Natural killer cell (primary cell): Measurements from ENCODE around the gene TNS4. TPM values are rescaled to one million over a fixed set of nuclear protein-coding genes. Genes with fewer than 3 reads are reported as not detected.
"Not testable (repeated sequence)": the region's sequence is repeated elsewhere in the genome, so short reads cannot be mapped to it uniquely, and the experiment has no call there.

ENCODE experiments used
- ATAC-seq, 3 donors: fragments of 150-1000 bp in 2 of 3; fragments of 200-7000 bp in 1 of 3; cut with Tn5 transposase; 1 replicate in 1 of 3; 2 replicates in 2 of 3; pipeline ENCODE4 v1.10.0; 2021; ENCODE audit warnings: mild to moderate bottlenecking in 2 of 3, moderate library complexity in 2 of 3
- DNase-seq, 2 donors: peaks; one replicate each; pipeline versions ENCODE4 v3.0.0 to v3.0.0-alpha.2; 2013 to 2021; ENCODE audit warnings: mixed read lengths in 1 of 2
- H3K27ac ChIP-seq: one replicate; pipeline ENCODE4 v1.5.1; 2013; ENCODE audit warnings: mild to moderate bottlenecking, low read length
- H3K27me3 ChIP-seq: one replicate; pipeline ENCODE4 v1.6.1; 2013; ENCODE audit warnings: low read length; ENCODE audit not compliant: control insufficient read depth, insufficient read depth
- H3K36me3 ChIP-seq: one replicate; pipeline ENCODE4 v1.6.1; 2013; ENCODE audit warnings: low read length; ENCODE audit not compliant: control insufficient read depth, insufficient read depth
- H3K4me1 ChIP-seq: one replicate; pipeline ENCODE4 v1.6.1; 2013; ENCODE audit warnings: low read length; ENCODE audit not compliant: control insufficient read depth, insufficient read depth
- H3K4me3 ChIP-seq: one replicate; pipeline ENCODE4 v1.5.1; 2013; ENCODE audit warnings: low read length
- H3K9me3 ChIP-seq: one replicate; pipeline ENCODE4 v1.6.1; 2013; ENCODE audit warnings: low read length; ENCODE audit not compliant: control insufficient read depth, insufficient read depth
- H3K27ac Mint-ChIP-seq, 2 donors: one replicate each; pipeline ENCODE4 v1.8.0; 2022; ENCODE audit warnings: mild to moderate bottlenecking in 2 of 2, mixed read lengths in 2 of 2, moderate library complexity in 1 of 2
- H3K27me3 Mint-ChIP-seq, 2 donors: one replicate each; pipeline ENCODE4 v1.8.0; 2022; ENCODE audit warnings: low read depth in 2 of 2, mixed read lengths in 2 of 2
- H3K36me3 Mint-ChIP-seq: one replicate; pipeline ENCODE4 v1.8.0; 2022; ENCODE audit warnings: mixed read lengths
- H3K4me1 Mint-ChIP-seq, 2 donors: one replicate each; pipeline ENCODE4 v1.8.0; 2022; ENCODE audit warnings: mixed read lengths in 2 of 2
- H3K4me3 Mint-ChIP-seq: one replicate; pipeline ENCODE4 v1.8.0; 2022; ENCODE audit warnings: mild to moderate bottlenecking, moderate library complexity, mixed read lengths
- H3K9me3 Mint-ChIP-seq, 2 donors: one replicate each; pipeline ENCODE4 v1.8.0; 2022; ENCODE audit warnings: mixed read lengths in 2 of 2
- WGBS: methylation state at CpG from one replicate; pipeline ENCODE4 v1.1.7; 2013; ENCODE audit warnings: missing lambda C conversion rate; ENCODE audit not compliant: insufficient coverage; 5-methylcytosine and 5-hydroxymethylcytosine counted together
- intact Hi-C: fragments of 100-400 bp; cut with micrococcal nuclease; formaldehyde crosslinking; loops from one replicate; pipeline ENCODE4 v1.14.2; 2022
- total RNA-seq, 4 donors: library from RNA; stranded (reverse); fragments of 120-200 nt in 1 of 4; gene quantifications; one replicate each; pipeline versions ENCODE4 v1.2.3 to v1.2.4, GENCODE V29; 2013 to 2022
- TF ChIP-seq, protein P1 (sequence below): fragments of 200-600 bp; IDR thresholded peaks from one replicate; pipeline ENCODE4 v1.8.0; 2022; ENCODE audit warnings: antibody characterized with exemption

Gene TNS4
- total RNA-seq, 3 donors from 2014 or later (not counting 1 experiment from before 2014, with no cell fraction given), result 0.65 to 1.8 (median 0.94) TPM

DNA sequence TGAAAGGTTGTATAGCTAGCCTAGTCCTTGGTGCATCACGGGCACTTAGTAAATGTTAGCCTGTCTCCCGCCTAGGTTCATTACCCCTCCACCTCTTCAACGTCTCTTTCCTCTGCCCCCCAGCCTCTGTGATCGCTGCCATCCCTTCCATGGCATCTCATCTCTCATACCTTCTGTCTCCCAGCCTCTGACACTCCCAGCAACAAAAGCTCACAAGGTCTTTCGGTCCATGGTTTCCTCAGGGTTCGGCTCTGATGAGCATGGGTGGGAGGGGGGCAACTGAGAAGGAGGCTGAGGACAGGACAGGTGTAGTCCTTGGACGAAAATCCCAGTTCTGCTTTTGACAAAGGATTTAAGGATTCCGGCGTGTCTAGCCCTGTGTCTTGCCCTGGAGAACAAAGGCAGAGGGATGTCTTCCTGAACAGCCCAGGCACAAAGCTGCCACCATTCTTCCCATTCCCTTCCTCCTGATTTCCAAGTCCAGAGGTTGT, 47.1 kb upstream of the TNS4 start:
- intact Hi-C loops, result no loop called here
- DNase-seq (peak in 1 of 2 donors; percentile 35), ATAC-seq (no peak)
- TF ChIP-seq, protein P1, sequence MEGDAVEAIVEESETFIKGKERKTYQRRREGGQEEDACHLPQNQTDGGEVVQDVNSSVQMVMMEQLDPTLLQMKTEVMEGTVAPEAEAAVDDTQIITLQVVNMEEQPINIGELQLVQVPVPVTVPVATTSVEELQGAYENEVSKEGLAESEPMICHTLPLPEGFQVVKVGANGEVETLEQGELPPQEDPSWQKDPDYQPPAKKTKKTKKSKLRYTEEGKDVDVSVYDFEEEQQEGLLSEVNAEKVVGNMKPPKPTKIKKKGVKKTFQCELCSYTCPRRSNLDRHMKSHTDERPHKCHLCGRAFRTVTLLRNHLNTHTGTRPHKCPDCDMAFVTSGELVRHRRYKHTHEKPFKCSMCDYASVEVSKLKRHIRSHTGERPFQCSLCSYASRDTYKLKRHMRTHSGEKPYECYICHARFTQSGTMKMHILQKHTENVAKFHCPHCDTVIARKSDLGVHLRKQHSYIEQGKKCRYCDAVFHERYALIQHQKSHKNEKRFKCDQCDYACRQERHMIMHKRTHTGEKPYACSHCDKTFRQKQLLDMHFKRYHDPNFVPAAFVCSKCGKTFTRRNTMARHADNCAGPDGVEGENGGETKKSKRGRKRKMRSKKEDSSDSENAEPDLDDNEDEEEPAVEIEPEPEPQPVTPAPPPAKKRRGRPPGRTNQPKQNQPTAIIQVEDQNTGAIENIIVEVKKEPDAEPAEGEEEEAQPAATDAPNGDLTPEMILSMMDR, result no peak
- Histone ChIP-seq H3K4me3 (no peak overlapping the region), H3K4me1 (peaks cover 72% of the 10 kb centered on the region), H3K36me3 (no peaks in the 10 kb centered on the region), H3K27ac (no peak overlapping the region), H3K27me3 (peaks cover 1% of the 10 kb centered on the region), H3K9me3 (no peaks in the 10 kb centered on the region)
- H3K27me3 Mint-ChIP-seq, result peaks cover 4 to 14% of the 10 kb centered on the region in 2 donors
- no peak overlapping the region for H3K27ac Mint-ChIP-seq
- 93% methylated on average over 9 of the region's 9 CpGs for WGBS
- H3K4me3 Mint-ChIP-seq, result no peak overlapping the region
- H3K36me3 Mint-ChIP-seq, result no peaks in the 10 kb centered on the region
- no peaks in the 10 kb centered on the region for H3K9me3 Mint-ChIP-seq
- H3K4me1 Mint-ChIP-seq, result peaks cover 6 to 14% of the 10 kb centered on the region in 2 donors

DNA sequence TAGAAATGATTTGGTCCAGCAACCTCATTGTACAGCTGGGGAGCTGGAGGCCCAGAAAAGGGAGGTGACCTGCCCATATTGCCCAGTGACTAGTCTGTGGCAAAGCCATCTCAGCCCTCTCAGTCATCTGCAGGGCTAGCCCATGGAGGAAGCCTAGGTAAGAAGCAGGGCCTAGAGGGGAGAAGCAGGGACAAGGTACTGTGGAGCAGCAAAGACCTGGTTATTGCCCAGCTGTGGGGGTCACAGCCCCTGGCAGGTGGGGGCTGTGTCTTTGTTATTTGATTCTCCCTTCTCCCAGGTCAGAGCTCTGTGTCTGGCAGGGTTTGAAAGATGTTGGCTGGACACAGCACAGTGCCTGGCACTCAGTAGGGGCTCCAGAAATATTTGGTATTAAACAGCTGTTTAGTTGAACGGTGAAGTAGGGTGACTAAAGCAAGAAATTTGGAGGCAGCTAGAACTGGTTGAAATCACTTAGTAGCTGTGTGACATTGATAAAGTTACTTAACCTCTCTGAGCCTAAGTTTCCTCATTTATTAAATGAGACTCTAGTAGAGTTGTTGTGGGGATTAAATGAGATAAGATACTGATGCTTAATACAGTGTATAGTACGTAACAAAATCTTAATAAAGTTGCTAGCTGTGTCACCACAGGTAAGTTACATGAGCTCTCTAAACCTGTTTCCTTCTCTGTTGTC, 46.5 kb upstream of the TNS4 start:
- peaks cover 10 to 12% of the 10 kb centered on the region in 2 donors for H3K4me1 Mint-ChIP-seq
- no peak overlapping the region for H3K4me3 Mint-ChIP-seq
- TF ChIP-seq, protein P1, result no peak
- H3K9me3 ChIP-seq, result no peaks in the 10 kb centered on the region
- ATAC-seq, result peak in 1 of 3 donors; percentile 15
- H3K36me3 ChIP-seq, result no peaks in the 10 kb centered on the region
- H3K27ac Mint-ChIP-seq, result no peak overlapping the region
- 85% methylated on average over 2 of the region's 2 CpGs for WGBS
- H3K36me3 Mint-ChIP-seq, result no peaks in the 10 kb centered on the region
- no peak overlapping the region for H3K4me3 ChIP-seq
- H3K9me3 Mint-ChIP-seq, result no peaks in the 10 kb centered on the region
- peaks cover 72% of the 10 kb centered on the region for H3K4me1 ChIP-seq
- peak overlapping the region; percentile 12 for H3K27ac ChIP-seq
- intact Hi-C loops, result no loop called here
- DNase-seq, result no peak
- peaks cover 4 to 14% of the 10 kb centered on the region in 2 donors for H3K27me3 Mint-ChIP-seq
- peaks cover 4% of the 10 kb centered on the region for H3K27me3 ChIP-seq

DNA sequence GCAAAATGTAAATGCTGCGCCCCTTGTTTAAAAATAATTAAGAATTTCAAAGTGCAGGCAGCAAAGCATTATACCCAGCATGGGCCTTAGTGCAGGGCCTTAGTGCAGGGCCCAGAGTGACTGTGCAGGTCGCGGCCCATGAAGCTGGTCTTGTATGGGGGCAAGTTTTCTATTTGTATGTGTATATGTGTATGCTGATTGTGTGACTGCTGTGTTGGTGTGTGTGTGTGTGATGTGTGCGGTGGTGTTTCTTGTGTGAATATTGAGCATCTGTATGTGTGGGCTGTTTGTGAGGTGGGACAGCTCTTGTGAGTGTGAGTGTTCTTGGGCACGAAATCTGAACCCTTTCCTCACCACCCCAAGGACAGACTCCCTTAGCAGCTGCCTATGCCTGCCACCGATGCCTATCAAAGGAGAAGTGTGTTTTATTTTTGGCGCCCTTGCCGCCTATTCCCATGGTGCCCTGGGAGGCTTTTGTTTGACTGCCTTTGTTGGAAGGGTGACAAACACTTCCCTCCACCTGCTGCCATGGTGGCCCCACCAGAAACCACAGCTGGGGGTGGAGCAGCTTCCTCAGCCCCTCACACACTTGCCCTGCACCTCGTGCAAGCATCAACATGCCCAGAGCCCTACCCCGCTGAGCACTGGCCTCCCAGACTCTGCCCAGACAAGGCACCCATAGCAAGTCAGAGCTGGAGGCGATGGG, 45.8 kb upstream of the TNS4 start:
- Histone ChIP-seq H3K9me3 (no peaks in the 10 kb centered on the region), H3K4me3 (no peak overlapping the region), H3K4me1 (peaks cover 72% of the 10 kb centered on the region), H3K27ac (no peak overlapping the region), H3K27me3 (peaks cover 7% of the 10 kb centered on the region), H3K36me3 (no peaks in the 10 kb centered on the region)
- DNase-seq (peak; percentile 17 to 81), ATAC-seq (peak; percentile 17 to 54 (median 25))
- TF ChIP-seq, protein P1, result no peak
- Mint-ChIP-seq H3K4me1 (peaks cover 17 to 18% of the 10 kb centered on the region in 2 donors), H3K4me3 (no peak overlapping the region), H3K9me3 (no peaks in the 10 kb centered on the region), H3K36me3 (no peaks in the 10 kb centered on the region), H3K27me3 (peaks cover 8 to 14% of the 10 kb centered on the region in 2 donors), H3K27ac (no peak overlapping the region)
- 42% methylated on average over 10 of the region's 11 CpGs for WGBS
- intact Hi-C loops, result no loop called here

DNA sequence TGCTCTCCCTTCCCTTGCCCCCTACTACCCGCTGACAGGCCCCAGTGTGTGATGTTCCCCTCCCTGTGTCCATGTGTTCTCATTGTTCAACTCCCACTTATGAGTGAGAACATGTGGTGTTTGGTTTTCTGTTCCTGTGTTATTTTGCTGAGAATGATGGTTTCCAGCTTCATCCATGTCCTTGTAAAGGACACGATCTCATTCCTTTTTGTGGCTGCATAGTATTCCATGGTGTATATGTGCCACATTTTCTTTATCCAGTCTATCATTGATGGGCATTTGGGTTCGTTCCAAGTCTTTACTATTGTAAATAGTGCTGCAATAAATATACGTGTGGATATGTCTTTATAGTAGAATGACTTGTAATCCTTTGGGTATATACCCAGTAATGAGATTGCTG, 45.1 kb upstream of the TNS4 start:
- intact Hi-C loops, DNase-seq, H3K9me3 Mint-ChIP-seq, H3K27ac Mint-ChIP-seq, H3K27me3 ChIP-seq, H3K27ac ChIP-seq, H3K36me3 Mint-ChIP-seq, H3K36me3 ChIP-seq, H3K4me3 Mint-ChIP-seq, ATAC-seq, H3K4me3 ChIP-seq, H3K9me3 ChIP-seq: not testable (repeated sequence)
- Mint-ChIP-seq H3K27me3 (peaks cover 10 to 12% of the 10 kb centered on the region in 2 donors), H3K4me1 (peaks cover 24 to 26% of the 10 kb centered on the region in 2 donors)
- H3K4me1 ChIP-seq, result peaks cover 74% of the 10 kb centered on the region
- WGBS, result 100% methylated on average over 4 of the region's 4 CpGs
